Myocyte (in vitro differentiated cells): ENCODE results near the gene SPEM2. TPM values are rescaled to one million over a fixed set of nuclear protein-coding genes. Genes with fewer than 3 reads are reported as not detected.

ENCODE experiments used
- DNase-seq: peaks from one replicate; pipeline ENCODE4 v3.0.0-alpha.2; 2012; ENCODE audit warnings: low read depth
- total RNA-seq: library from RNA; depleted of rRNA; stranded (reverse); fragments of >200 nt; gene quantifications from 2 replicates; pipeline ENCODE4 v1.2.3, GENCODE V29; 2014

SPEM2 gene
- total RNA-seq, 1 donor from 2014 or later: not detected

DNA sequence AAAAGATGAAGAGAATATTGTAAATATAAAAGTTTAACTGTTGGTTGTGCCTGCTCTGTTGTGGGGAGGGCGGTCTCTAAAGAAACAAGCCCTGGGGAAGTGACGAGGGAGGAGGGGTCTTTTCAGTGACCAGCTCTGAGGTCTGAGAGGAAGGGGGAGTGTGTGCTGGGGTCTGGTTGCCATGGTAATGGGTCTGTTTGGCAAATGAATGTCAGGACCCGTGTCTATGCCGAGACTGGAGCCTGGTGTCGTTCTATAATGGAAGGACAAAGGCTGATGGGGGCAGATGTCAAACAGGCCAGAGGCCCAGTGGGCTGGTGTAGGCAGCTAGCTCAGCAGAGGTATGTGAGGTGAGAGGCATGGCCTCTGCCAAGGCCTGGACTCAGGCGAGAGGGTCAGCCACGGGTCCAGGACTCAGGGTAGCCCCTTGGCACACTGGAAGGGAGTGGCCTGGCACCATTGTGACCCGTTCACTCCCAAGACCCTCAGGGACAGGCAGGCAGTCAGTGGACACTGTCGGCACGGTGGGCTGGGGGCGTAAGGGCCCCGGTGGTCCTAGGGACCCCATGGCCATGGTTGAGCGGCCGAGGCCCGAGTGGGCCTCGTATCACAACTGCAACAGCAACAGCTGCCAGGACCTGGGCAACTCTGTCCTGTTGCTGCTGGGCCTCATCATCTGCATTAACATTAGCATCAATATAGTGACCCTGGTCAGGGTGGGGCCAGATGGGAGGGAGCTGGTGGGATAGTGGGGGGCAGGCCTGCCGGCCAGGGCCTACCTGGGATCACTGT lies 5.4 kb upstream of the SPEM2 start, which contains the start of gene SPEM1:
Gene SPEM1 (plus strand): TSS at position 506 of the 792 bp plus-strand sequence. CDS start 61 bp downstream, at position 567.
- DNase-seq: no peak

DNA sequence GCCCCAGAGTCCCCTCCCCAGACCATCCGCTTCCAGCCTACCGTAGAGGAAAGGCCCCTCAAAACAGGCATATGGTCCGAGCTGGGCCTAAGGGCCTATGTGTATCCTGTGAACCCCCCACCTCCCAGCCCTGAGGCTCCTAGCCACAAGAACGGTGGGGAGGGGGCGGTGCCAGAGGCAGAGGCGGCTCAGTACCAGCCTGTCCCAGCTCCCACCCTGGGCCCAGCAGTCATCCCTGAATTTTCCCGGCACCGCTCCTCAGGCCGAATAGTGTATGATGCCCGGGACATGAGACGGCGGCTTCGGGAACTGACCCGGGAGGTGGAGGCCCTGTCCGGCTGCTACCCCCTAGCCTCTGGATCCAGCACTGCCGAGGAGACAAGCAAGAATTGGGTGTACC lies 4.2 kb upstream of the SPEM2 start:
- DNase-seq: no peak

DNA sequence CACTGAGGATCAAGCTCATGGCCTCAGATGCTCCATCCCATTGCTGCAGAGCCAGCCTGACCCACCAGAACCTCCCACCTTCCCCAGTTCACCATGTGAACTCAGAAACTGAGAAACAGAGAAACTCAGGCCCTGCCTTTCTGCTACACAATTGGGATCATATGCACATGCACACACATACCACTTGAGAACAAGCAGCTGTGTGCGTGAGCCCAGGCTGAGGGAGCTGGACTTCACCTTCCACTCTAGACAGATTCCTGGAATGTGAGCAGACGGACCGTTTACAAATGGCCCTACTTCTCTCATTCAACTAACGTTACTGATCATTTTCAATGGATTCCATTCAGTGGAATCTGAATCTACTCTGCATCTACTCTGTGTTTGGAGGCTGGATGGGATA lies 1.7 kb upstream of the SPEM2 start:
- no peak for DNase-seq

DNA sequence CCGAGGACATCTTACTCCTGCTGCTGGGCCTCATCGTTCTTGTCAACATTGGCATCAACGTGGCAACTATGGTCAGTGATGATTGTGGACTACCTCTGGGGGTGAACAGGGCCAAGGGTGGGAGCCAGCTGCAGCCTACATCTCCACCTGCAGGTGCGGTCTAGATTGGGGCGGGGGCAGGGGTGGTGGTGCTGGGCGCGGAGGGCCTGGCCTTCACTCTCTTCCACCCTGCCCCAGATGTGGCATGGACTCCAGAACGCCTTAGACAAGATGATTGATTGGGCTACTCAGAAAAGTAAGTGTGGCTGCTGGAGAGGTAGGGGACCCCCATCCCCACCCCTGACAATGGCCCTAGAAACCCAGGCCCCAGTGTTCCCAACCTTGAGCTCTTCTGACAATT lies 340 bp downstream of the SPEM2 start:
- DNase-seq: no peak

DNA sequence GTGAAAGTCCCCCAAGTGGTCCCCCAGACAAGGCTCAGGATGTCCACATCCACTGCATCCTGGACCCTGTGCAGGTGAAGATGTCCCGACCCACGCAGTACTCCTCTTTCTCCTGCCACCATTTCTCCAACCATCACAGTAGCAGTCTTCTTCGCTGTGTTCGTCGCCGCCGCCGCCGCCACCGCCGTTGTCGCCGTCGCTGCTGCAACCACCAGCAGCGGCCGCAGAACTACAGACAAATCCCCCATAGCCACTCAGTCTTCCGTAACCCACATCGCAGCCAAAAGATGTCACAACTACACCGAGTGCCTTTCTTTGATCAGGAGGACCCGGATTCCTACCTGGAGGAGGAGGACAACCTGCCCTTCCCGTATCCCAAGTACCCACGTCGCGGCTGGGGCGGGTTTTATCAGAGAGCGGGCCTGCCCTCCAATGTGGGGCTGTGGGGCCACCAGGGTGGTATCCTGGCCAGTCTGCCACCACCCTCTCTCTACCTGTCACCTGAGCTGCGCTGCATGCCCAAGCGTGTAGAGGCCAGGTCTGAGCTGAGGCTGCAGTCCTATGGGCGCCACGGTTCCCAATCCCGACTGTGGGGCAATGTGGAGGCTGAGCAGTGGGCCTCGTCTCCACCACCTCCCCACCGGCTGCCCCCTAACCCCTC lies 917 bp downstream of the SPEM2 start:
- DNase-seq: no peak

DNA sequence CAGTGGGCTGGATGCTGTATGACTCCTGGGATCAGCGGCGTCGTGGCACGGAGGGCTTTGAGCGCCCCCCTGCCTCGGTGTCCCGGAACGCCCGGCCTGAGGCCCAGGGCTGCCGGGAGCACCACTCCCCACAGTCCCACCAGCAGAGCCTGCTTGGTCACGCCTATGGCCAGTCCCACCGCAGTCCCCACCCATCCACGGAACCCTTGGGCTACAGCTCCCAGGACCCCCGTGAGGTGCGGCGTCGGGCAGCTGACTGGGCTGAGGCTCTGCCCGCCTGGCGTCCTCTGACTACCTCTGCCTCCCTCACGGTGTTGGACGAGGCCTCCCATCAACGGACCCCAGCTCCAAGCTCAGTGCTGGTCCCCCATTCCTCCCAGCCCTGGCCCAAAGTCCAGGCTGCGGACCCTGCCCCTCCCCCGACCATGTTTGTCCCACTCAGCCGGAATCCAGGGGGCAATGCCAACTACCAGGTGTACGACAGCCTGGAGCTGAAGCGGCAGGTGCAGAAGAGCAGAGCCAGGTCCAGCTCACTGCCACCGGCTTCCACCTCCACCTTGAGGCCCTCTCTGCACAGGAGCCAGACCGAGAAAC lies 1.6 kb downstream of the SPEM2 start:
- no peak for DNase-seq

DNA sequence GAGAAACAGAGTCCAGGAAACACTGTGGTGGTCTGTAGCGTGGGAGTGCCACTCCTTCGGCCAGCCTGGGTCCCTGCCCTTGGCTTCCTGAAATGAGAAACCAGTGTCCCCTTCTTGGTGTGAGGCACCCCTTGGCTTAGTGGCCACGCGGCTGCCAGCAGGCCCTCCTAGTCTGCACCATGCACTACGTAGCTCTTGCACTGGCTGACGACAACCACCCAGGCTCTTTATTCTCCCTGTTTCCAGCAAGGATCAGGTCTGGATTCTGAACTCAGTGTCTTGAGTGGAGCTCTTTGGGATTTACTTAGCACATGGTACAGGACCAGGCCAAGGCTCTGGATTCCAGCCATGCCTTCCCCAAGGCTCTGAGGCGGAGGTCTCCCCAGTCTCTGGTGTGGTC lies 2.1 kb downstream of the SPEM2 start:
- DNase-seq: no peak

DNA sequence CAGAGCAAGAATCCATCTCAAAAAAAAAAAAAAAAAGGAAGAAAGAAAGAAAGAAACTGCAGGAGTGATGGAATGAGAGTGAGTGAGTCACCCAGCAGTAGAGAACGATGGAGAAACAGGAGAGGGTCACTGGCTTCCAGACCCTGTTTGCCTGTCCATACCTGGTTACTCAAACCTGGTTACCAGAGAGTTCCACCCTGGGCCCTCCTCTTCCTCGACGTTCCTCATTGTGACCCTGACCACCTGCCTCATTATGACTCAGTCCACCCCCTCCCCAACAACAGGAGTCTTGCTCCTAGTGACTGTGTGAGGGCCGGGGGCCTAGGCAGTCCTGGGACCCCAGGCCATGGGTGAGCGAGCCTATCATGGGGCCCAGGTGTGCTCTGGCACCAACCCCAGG lies 3.1 kb downstream of the SPEM2 start, which contains the start of gene SPEM3:
Gene SPEM3 (plus strand): TSS at position 301 of the 400 bp plus-strand sequence. CDS start 46 bp downstream, at position 347.
- no peak for DNase-seq

DNA sequence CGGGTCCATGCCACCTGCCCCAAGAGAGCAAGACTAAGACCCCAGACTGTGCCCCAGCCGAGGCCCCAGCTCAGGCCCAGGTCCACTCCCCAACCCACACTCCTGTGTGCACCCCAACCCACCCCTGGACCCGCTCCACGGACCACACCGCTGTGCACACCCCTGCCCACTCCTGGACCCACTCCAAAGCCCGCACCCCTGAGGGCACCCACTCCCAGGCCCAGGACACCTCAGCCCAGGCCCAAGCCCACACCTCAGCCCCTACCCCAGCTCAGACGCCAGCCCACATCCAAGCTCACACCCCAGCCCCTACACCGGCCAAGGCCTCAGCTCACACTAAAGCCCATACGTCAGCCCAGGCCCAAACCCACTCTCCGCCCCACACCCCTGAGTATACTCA lies 4.3 kb downstream of the SPEM2 start:
- DNase-seq: no peak

DNA sequence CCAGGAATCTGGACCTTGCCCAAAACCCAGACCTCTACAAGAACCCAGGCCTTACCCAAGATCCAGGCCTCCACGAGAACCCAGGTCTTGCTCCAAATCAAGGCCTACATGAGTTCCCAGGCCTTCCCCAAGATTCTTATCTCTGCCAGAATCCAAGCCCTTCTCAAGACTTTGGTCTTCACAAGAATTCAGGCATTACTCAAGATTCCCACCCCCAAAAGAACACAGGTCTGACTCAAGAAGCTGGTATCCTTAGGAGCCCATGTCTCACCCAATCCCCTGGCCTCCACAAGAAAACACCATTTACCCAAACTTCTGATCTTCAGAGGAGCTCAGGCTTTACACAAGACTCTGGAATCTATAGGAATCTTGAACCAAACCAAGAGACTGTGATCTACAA lies 5.8 kb downstream of the SPEM2 start:
- DNase-seq: no peak

DNA sequence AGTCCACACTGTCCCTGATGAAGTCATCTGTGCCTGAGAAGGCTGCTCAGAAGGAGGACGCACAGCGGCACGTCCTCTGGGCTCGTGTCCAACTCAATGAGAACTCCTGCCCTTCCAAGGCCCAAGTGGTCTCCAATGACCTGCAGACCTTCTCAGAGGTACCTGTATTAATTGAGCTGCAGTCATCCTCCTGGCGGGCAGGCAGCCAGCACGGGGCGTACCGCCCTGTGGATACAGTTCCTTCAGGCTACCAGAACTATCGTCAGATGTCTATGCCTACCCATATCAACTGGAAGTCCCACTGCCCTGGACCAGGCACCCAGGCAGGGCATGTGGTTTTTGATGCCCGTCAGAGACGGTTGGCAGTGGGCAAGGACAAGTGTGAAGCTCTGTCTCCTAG lies 6.9 kb downstream of the SPEM2 start:
- DNase-seq: no peak

DNA sequence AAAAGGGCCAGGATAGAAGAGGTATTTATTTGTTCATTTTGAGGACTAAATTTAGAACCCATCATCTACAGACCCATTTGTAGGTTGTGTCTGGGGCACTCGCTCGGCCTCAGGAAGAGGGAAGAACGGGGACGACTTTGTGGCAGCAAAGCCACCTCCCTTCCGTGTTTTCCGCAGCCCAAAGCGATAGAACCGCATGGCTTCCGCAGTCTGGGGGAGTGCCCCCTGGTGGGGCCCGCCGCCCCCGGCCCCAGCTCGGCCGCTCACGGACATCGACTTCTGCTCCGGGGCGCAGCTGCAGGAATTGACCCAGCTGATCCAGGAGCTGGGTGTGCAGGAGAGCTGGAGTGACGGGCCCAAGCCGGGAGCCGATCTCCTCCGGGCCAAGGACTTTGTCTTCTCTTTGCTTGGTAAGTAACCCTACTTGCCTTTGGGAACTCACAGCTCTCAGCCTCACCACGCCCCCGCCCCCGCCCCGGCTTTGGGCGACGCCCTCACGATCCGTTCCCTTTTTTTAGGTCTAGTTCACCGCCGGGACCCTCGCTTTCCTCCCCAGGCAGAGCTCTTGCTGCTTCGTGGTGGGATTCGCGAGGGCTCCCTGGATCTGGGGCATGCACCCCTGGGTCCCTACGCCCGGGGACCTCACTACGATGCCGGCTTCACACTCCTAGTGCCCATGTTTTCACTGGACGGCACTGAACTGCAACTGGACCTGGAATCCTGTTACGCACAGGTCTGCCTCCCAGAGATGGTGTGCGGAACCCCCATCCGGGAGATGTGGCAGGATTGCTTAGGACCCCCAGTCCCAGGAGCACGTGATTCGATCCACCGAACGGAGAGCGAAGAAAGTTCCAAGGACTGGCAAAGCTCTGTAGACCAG lies 10.5 kb downstream of the SPEM2 start:
- DNase-seq: no peak

DNA sequence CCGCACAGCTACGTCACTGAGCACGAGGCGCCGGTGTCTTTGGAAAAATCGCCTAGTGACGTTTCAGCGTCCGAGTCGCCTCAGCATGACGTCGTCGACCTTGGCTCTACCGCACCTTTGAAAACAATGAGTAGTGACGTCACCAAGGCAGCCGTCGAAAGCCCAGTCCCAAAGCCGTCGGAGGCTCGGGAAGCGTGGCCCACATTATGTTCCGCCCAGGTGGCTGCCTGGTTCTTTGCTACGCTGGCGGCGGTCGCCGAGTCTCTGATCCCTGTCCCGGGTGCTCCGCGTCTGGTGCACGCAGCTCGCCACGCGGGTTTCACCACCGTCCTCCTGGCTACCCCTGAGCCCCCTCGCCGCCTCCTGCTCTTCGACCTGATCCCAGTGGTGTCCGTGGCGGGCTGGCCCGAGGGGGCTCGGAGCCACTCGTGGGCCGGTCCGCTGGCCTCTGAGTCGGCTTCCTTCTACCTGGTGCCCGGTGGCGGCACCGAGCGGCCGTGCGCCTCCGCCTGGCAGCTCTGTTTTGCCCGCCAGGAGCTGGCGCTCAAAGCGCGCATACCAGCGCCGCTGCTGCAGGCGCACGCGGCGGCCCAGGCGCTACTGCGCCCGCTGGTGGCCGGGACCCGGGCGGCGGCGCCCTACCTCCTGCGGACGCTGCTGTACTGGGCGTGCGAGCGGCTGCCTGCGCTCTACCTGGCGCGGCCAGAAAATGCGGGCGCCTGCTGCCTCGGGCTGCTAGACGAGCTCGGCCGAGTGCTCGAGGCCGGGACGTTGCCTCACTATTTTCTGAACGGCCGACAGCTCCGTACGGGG lies 11.3 kb downstream of the SPEM2 start:
- peak; percentile 77 for DNase-seq

DNA sequence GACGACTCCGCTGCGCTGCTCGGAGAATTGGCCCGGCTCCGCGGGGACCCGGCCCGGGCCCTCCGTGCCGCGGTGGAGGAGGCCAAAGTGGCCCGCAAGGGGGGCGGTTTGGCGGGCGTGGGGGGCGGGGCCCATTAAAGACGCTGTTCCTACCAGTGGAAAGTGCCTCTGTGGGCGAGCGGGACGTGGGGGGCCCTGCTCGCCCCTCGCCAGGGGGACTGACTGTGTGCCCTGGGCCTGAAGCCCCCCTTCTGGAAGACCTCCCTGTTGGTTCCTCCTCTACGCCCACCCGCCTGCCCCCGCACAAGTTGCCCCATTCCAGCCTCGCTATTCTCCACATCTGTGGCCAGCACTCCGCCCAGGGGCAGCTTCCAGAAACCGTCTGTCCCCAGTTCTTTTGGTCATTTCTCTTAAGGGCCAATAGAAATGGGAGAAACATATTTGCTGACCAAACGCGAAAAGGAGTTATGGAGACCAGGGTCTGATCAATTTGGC lies 12.0 kb downstream of the SPEM2 start:
- DNase-seq: no peak

DNA sequence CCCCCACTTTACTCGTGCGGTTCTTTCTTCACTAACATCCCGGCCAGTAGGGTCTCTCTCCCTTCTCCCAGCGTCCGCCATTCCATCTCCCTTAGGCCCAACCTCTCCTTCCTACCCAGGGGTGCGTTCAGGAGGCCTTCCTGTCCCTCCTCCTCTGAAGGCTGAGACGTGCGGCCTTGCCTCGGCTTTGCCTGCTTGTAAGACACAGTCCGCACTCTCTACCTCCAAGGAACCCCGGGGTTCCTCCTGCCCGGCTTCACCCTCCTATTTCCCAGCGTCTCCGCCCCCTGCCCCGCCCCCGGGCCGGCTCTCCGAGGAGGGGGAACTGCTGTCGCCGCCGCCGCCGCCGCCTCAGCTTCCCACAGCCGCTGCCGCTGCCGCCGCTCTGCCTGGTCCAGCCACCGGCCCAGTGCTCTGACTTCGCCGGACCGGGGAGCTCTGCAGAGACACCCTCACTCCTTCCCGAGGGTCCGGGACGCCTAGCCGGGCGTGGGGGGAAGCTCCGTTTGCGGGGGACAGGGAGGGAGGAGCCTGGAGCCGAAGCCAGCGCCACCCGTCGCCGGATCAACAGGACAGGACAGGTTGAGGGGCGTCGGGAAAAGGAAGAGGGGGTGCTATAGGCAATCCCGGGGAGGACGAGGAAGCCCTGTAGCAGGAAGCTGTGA lies 12.7 kb downstream of the SPEM2 start:
- DNase-seq: peak; percentile 80

DNA sequence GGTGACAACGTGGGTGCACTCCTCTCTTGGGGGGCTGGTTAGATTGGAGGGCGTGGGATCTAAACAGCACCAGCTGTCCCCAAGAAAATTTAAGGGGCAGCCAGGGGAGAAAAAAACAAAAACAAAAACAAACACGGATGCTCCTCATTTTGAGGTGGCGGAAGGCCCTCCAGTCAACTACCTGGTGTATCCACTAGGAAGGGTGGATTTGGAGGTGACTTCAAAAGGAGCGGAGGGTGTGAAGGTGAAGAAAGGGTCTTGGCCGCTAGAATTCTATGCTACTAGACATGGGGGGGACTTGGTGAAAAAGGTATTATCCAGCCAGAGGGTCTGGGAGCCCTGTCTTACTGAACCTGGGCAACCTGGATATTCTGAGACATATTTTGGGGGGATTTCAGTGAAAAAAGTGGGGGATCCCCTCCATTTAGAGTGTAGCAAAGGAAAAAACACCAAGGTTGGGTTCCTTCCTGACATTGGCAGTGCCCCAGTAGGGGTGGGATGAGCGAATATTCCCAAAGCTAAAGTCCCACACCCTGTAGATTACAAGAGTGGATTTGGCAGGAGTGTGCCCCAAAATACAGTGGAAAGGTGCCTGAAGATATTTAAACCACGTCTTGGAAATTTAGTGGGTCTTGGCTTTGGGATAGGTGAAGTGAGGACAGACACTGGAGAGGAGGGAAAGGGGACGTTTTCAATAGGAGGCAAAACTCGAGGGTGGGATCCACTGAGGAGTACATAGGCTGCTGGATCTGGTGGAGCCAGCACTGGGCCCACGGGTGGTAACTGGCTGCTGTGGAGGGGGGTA lies 13.4 kb downstream of the SPEM2 start:
- DNase-seq: no peak

DNA sequence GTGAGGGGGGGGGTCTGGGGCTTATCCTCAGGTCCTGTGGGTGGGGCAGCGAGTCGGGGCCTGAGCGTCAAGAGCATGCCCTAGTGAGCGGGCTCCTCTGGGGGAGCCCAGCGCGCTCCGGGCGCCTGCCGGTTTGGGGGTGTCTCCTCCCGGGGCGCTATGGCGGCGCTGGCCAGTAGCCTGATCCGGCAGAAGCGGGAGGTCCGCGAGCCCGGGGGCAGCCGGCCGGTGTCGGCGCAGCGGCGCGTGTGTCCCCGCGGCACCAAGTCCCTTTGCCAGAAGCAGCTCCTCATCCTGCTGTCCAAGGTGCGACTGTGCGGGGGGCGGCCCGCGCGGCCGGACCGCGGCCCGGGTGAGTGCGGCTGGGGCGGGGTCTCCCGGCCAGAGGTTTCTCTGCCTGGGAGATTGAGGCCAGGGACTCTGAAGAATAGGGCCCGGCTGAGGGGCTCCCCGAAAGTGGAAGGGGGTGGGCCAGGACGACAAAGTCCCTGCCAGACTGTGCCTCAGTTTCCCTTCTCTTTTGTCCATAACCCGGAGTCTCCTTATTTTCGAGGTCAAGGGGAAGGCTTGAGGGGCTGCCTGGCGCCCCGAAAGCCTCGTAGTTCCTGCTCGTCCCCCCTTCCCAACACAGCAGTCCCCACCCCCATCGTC lies 14.2 kb downstream of the SPEM2 start, which contains the start of gene FGF11:
Gene FGF11 (plus strand): TSS at position 51 of the 651 bp plus-strand sequence. CDS start 109 bp downstream, at position 160.
- no peak for DNase-seq
